HUES64 (cell line): ENCODE data around the gene PIAS1.

ENCODE experiments used
- H3K27ac ChIP-seq: 2 replicates; pipeline ENCODE4 v1.7.0; 2013; ENCODE audit warnings: low read depth, low read length, inconsistent platforms
- H3K27me3 ChIP-seq: 2 replicates; pipeline ENCODE4 v1.6.1; 2013; ENCODE audit warnings: mild to moderate bottlenecking, low read length; ENCODE audit not compliant: insufficient read depth
- H3K36me3 ChIP-seq: 2 replicates; pipeline ENCODE4 v1.6.1; 2013; ENCODE audit warnings: mild to moderate bottlenecking, low read length; ENCODE audit not compliant: insufficient read depth
- H3K4me1 ChIP-seq: 2 replicates; pipeline ENCODE4 v1.6.1; 2013; ENCODE audit warnings: mild to moderate bottlenecking, low read length, moderate library complexity; ENCODE audit not compliant: insufficient read depth
- H3K4me3 ChIP-seq: 2 replicates; pipeline ENCODE4 v1.5.1; 2013; ENCODE audit warnings: mild to moderate bottlenecking, low read length, moderate library complexity
- H3K9ac ChIP-seq: 2 replicates; pipeline ENCODE4 v1.6.1; 2013; ENCODE audit warnings: mild to moderate bottlenecking, low read depth, low read length
- H3K9me3 ChIP-seq: 2 replicates; pipeline ENCODE4 v1.6.1; 2013; ENCODE audit warnings: low read depth, low read length; ENCODE audit not compliant: insufficient read depth
- WGBS: fragments of 150-250, 120-280 bp; methylation state at CpG from one replicate; pipeline ENCODE4 v1.1.7; 2013; ENCODE audit warnings: missing lambda C conversion rate; 5-methylcytosine and 5-hydroxymethylcytosine counted together

The PIAS1 gene

DNA sequence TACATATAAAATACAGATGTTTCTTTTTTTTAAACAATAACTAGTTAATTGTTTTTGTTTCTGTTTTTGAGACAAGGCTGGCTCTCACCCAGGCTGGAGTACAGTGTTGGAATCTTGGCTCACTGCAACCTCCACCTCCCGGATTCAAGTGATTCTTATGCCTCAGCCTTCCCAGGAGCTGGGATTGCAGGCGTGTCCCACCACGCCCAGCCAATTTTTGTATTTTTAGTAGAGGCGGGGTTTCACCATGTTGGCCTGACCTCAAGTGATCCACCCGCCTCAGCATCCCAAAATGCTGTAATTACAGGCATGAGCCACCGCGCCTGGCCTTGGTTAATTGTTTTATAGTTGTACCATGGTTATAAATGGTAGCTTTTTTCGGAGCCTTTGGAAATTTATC is 72.3 kb downstream of the PIAS1 start:
- Histone ChIP-seq H3K27me3 (no peaks in the 10 kb centered on the region), H3K4me3 (no peak overlapping the region)
- 84% methylated on average over 8 of the region's 8 CpGs for WGBS

GRCh38 chr15:68129072-68129471 is 75.0 kb downstream of the PIAS1 start:
- no peak overlapping the region for H3K4me3 ChIP-seq
- 86% methylated on average over 2 of the region's 3 CpGs for WGBS
- H3K27me3 ChIP-seq, result no peaks in the 10 kb centered on the region
- no peak overlapping the region for H3K9ac ChIP-seq
- H3K9me3 ChIP-seq, result no peaks in the 10 kb centered on the region
- no peak overlapping the region for H3K27ac ChIP-seq
- no peaks in the 10 kb centered on the region for H3K36me3 ChIP-seq
- H3K4me1 ChIP-seq, result no peaks in the 10 kb centered on the region

More for the DNA sequence above, 72.3 kb downstream of the PIAS1 start:
- H3K9ac ChIP-seq, result no peak overlapping the region
- no peak overlapping the region for H3K27ac ChIP-seq
- no peaks in the 10 kb centered on the region for H3K36me3 ChIP-seq
- H3K9me3 ChIP-seq, result no peaks in the 10 kb centered on the region
- no peaks in the 10 kb centered on the region for H3K4me1 ChIP-seq

GRCh38 chr15:68130851-68131250 is 76.7 kb downstream of the PIAS1 start:
- Histone ChIP-seq H3K9ac (no peak overlapping the region), H3K4me3 (no peak overlapping the region), H3K27ac (no peak overlapping the region), H3K36me3 (no peaks in the 10 kb centered on the region), H3K9me3 (no peaks in the 10 kb centered on the region), H3K27me3 (no peaks in the 10 kb centered on the region), H3K4me1 (no peaks in the 10 kb centered on the region)
- 79% methylated on average over 2 of the region's 3 CpGs for WGBS

- Histone ChIP-seq H3K4me3 (no peak overlapping the region), H3K9me3 (no peaks in the 10 kb centered on the region), H3K36me3 (no peaks in the 10 kb centered on the region), H3K9ac (no peak overlapping the region), H3K27me3 (no peaks in the 10 kb centered on the region), H3K27ac (no peak overlapping the region), H3K4me1 (no peaks in the 10 kb centered on the region)
- WGBS, result 100% methylated on average over 1 of the region's 1 CpG
These were observed 83.0 kb downstream of the PIAS1 start for GRCh38 chr15:68137096-68137495.

DNA sequence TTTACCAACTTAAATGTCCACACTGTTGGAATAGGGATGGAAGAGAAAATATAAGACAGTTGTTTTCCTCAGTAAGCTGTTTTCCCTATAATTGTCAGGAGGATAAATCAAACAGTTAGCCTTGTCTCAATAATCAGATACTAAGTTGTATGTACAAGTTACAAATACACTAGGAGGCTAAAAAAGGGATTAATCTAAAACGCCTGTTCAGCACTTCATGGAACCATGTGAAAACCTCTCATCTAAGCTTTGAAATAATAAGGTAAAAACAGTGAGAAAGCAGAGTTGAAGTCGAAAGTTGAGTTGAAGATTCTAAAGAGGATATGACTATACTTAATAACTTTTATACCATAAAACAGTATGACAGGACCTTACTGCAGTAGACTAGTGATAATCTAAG is 89.0 kb downstream of the PIAS1 start:
- Histone ChIP-seq H3K27ac (no peak overlapping the region), H3K4me1 (no peaks in the 10 kb centered on the region), H3K36me3 (peaks cover 19% of the 10 kb centered on the region), H3K27me3 (no peaks in the 10 kb centered on the region), H3K9me3 (no peaks in the 10 kb centered on the region), H3K4me3 (no peak overlapping the region), H3K9ac (no peak overlapping the region)
- 100% methylated on average over 1 of the region's 2 CpGs for WGBS

DNA sequence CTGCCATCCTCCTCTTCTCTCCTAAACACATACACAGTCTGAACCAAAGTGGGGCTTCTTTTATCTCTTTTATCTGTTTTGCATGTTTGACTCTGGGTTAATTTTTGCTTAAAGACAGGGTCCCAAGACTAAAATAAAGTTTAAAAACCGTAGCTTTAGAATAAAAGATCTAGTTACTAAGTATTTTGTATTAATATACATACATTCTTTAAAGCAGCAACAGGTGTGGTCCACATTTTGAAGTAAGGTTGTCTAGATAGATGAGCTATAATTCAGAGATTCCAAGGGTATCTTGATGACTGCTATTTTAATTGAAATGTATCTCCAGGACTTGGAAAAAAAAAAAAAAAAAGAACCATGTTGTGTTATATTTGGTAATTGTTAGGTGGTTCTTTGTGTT is 89.7 kb downstream of the PIAS1 start:
- Histone ChIP-seq H3K36me3 (peaks cover 19% of the 10 kb centered on the region), H3K27me3 (no peaks in the 10 kb centered on the region), H3K4me3 (no peak overlapping the region), H3K4me1 (no peaks in the 10 kb centered on the region), H3K9me3 (no peaks in the 10 kb centered on the region), H3K27ac (no peak overlapping the region), H3K9ac (no peak overlapping the region)
- no CpG with 5 or more reads among the region's 1 CpG for WGBS

DNA sequence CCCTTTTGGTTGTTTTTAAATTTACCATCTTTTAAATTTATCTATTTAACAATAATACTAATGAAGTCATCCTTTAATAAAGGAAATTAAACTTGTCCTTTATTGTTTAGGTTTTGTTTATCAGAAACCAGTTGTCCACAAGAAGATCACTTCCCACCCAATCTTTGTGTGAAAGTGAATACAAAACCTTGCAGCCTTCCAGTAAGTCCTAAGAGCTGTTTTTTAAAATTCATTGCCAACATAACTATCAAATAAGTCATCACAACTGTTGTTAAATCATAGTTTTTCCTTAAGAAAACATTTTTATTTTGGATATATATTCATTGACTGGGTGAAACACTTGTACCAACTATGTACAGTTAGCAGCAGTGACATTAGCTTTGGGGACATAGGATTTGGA is 91.6 kb downstream of the PIAS1 start:
- Histone ChIP-seq H3K27me3 (no peaks in the 10 kb centered on the region), H3K27ac (no peak overlapping the region), H3K4me1 (0 out of 2 replicates have a peak, but pooled peaks cover 4% of the 10 kb centered on the region), H3K9me3 (no peaks in the 10 kb centered on the region), H3K36me3 (peaks cover 19% of the 10 kb centered on the region), H3K4me3 (no peak overlapping the region), H3K9ac (no peak overlapping the region)

DNA sequence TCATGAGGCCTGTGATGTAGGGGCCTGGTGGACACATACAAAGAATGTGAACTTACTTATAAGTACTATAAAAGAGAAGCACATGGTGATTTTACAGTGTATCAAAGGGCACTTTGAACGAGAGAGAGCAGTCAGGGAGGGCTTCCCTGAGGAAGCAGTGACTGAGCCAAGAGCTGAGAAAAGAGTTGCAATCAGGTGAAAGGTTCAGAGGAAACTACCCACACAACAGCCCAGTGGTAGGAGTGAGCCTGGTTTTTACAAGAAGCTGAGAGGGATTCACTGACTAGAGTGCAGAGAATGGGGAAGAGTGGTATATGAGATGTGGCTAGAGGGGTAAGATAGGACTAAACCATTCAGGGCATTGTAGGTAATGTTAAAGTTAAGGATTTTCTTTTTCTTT is 93.9 kb downstream of the PIAS1 start:
- Histone ChIP-seq H3K4me1 (0 out of 2 replicates have a peak, but pooled peaks cover 4% of the 10 kb centered on the region), H3K4me3 (no peak overlapping the region), H3K36me3 (peaks cover 19% of the 10 kb centered on the region), H3K27ac (no peak overlapping the region), H3K9ac (no peak overlapping the region), H3K9me3 (no peaks in the 10 kb centered on the region), H3K27me3 (no peaks in the 10 kb centered on the region)
- WGBS, result 93% methylated on average over 1 of the region's 1 CpG

GRCh38 chr15:68149059-68149458 is 94.9 kb downstream of the PIAS1 start:
- H3K9ac ChIP-seq, result no peak overlapping the region
- no CpG with 5 or more reads among the region's 1 CpG for WGBS
- H3K36me3 ChIP-seq, result peaks cover 28% of the 10 kb centered on the region
- no peak overlapping the region for H3K27ac ChIP-seq
- no peak overlapping the region for H3K4me3 ChIP-seq
- H3K9me3 ChIP-seq, result no peaks in the 10 kb centered on the region
- H3K4me1 ChIP-seq, result 0 out of 2 replicates have a peak, but pooled peaks cover 4% of the 10 kb centered on the region
- no peaks in the 10 kb centered on the region for H3K27me3 ChIP-seq

- no peak overlapping the region for H3K9ac ChIP-seq
- no peak overlapping the region for H3K4me3 ChIP-seq
- 0 out of 2 replicates have a peak, but pooled peaks cover 4% of the 10 kb centered on the region for H3K4me1 ChIP-seq
- 95% methylated on average over 1 of the region's 1 CpG for WGBS
- H3K36me3 ChIP-seq, result peaks cover 29% of the 10 kb centered on the region
- H3K27me3 ChIP-seq, result no peaks in the 10 kb centered on the region
- no peaks in the 10 kb centered on the region for H3K9me3 ChIP-seq
- no peak overlapping the region for H3K27ac ChIP-seq
These were observed 96.1 kb downstream of the PIAS1 start for GRCh38 chr15:68150187-68150586.

DNA sequence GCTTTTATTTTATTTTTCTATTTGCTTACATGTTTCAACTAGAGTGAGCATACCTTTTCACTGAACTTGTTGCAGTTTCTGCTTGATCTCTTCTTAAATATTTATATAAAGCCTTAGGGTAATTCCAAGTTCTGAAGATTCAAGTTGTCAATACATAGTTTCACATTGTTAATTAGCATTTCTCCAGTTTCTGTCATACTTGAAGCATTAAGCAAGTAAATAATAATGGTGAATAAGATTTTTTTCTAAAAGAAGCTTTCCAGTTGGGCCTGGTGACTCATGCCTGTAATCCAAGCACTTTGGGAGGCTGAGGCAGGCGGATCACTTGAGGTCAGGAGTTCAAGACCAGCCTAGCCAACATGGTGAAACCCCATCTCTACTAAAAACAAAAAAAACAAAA is 97.2 kb downstream of the PIAS1 start:
- 0 out of 2 replicates have a peak, but pooled peaks cover 4% of the 10 kb centered on the region for H3K4me1 ChIP-seq
- H3K9ac ChIP-seq, result no peak overlapping the region
- no peak overlapping the region for H3K27ac ChIP-seq
- 92% methylated on average over 1 of the region's 1 CpG for WGBS
- no peaks in the 10 kb centered on the region for H3K9me3 ChIP-seq
- no peak overlapping the region for H3K4me3 ChIP-seq
- H3K27me3 ChIP-seq, result no peaks in the 10 kb centered on the region
- peaks cover 29% of the 10 kb centered on the region for H3K36me3 ChIP-seq

DNA sequence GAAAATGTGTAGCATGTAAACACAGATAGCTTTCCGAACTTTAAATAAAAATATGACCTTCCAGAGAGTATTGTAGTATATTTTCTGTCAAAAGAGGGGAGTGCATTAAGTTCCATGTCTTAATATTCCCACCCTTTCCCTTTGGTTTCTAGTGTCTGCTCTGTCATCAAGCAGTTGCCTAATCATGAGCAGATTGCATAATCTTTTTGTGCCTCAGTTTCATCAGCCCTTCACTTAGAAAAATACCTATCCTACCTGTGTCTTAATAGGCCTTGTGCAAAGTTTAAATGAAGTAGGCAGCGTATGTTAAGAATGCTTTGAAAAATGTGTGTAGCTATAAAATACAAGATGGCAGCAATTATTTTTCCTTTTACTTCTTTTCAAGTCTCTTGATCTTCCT is 98.2 kb downstream of the PIAS1 start:
- Histone ChIP-seq H3K36me3 (peaks cover 19% of the 10 kb centered on the region), H3K27me3 (no peaks in the 10 kb centered on the region), H3K9ac (no peak overlapping the region), H3K4me3 (no peak overlapping the region), H3K27ac (no peak overlapping the region), H3K4me1 (0 out of 2 replicates have a peak, but pooled peaks cover 4% of the 10 kb centered on the region), H3K9me3 (no peaks in the 10 kb centered on the region)
- WGBS, result no CpG with 5 or more reads among the region's 2 CpGs
